WI38 (cell line): ENCODE measurements around the gene DMAP1.

Source experiments
- H3K4me3 ChIP-seq: 2 replicates; pipeline ENCODE4 v1.5.1; 2011; ENCODE audit warnings: low read depth, mild to moderate bottlenecking, control low read depth, low read length
- TF ChIP-seq, protein P1 (sequence below): IDR thresholded peaks from 2 replicates; pipeline ENCODE4 v1.5.1; 2012; ENCODE audit warnings: low read depth, mild to moderate bottlenecking, control low read depth, low read length

Gene DMAP1

GRCh38 chr1:44256762-44257554, 43.7 kb downstream of the DMAP1 start:
- TF ChIP-seq, protein P1, sequence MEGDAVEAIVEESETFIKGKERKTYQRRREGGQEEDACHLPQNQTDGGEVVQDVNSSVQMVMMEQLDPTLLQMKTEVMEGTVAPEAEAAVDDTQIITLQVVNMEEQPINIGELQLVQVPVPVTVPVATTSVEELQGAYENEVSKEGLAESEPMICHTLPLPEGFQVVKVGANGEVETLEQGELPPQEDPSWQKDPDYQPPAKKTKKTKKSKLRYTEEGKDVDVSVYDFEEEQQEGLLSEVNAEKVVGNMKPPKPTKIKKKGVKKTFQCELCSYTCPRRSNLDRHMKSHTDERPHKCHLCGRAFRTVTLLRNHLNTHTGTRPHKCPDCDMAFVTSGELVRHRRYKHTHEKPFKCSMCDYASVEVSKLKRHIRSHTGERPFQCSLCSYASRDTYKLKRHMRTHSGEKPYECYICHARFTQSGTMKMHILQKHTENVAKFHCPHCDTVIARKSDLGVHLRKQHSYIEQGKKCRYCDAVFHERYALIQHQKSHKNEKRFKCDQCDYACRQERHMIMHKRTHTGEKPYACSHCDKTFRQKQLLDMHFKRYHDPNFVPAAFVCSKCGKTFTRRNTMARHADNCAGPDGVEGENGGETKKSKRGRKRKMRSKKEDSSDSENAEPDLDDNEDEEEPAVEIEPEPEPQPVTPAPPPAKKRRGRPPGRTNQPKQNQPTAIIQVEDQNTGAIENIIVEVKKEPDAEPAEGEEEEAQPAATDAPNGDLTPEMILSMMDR = no peak
- H3K4me3 ChIP-seq = no peak overlapping the region

DNA sequence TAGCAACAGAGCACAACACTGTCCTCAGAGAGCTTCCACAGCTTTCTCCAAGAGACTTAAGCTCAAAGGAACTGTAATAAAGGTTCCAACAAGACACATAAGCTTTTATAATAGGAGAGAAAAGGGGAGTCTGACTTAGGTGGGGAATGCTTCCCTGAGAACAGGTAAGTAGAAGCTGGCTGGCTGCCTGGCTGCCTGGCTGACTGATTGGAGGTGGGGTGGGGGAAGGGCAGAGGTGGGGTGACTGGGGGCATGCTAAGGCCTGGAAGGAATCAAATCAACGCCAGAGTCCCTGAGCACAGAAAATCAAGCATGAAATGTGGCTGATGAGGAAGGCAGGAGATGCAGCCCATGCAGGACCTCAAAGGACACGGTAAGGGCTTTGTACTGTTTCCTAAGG, 45.8 kb downstream of the DMAP1 start:
- TF ChIP-seq, protein P1 = no peak

DNA sequence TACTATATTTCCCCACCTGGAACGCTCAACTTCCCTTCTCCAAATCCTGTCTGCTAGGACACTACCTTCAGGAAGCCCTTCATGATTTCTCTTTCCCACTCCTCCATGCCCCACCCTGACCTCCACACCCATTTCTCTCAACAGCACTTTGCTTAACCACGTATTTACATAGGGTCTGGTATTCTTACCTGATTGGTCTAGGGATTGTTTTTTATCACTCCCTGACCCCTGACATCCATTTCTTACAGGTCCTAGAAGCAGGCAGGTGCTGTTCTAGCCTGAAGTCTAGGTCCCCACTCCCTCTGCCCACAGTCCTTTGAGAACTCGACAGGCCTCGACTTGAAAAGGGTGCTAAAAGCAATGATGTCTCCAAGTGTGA, 47.5 kb downstream of the DMAP1 start:
- TF ChIP-seq, protein P1 = no peak
- no peak overlapping the region for H3K4me3 ChIP-seq

More for the DNA sequence above, 45.8 kb downstream of the DMAP1 start:
- H3K4me3 ChIP-seq = no peak overlapping the region

DNA sequence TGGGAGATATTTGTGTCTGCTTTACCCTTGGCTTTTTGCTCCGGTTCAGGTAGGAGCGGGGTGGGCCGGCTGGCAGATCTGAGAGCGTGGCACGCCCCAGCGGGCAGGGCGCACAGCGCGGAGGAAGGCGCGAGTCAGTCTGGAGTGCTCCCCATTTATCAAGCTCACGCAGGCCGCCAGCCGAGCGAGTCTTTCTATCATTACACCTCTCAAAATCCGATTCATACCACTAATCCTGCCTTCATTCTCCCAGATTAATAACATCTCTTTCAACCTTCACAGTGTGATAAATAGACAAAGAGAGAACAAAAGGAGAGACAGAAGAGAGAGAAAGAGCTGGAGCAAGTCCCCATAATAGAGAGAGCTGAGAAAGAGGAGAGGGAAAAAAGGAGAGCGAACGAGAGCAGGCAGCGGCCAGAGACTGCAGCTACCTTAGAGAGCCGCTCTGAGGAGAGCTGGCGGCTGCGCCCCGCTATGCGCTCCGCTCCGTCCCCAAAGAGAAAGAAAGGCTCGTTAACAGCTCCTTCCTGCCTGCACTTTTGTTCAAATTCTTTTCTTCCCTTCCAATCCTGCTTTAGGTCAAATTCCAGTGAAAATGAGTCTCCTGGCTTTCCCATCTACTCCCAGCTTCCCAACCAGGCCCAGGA, 48.0 kb downstream of the DMAP1 start:
- TF ChIP-seq, protein P1 = no peak
- H3K4me3 ChIP-seq = no peak overlapping the region

DNA sequence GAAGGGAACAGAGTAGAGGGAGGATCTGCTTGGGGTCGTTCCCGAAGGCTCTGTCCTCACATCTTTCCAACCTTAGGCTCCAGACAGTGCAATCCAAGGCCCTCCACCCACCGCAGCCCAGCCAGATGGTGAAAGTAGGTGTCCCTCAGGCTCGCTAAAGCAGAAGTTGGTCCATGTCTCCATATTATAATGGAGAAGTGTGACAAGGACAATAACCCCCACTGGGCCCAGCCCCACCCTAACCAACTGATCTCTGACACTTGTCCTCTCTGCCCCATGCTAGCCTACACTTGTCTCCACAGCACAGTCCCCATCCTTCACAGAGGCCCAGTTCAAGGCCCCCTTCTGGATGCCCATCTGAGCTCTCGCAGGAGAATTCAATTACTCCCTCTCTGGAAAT, 48.7 kb downstream of the DMAP1 start:
- H3K4me3 ChIP-seq = no peak overlapping the region
- TF ChIP-seq, protein P1 = no peak

DNA sequence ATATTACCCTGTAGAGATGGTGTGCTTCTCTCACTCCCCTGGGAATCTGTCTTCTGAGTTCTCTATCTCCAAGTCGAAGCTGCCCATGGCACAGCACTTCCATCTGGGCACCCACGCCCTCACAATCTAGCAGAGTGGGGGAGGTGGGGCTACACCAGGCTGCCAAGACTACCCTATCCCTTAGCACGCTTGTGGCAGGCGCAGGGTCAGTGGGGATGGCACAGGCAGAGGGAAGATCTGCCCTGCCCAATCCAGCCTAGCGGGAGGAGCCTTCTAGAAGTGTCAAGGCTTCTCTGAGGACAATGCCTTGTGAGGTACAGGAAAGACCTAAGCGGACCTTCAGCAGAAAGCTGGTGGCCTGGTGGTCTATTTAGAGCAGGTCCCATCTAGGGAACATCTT, 49.1 kb downstream of the DMAP1 start:
- TF ChIP-seq, protein P1 = no peak
- H3K4me3 ChIP-seq = no peak overlapping the region
